Stimulated activated CD8-positive, alpha-beta memory T cell treated with anti-CD3 and anti-CD28 coated beads, Interleukin-12 subunit alpha, Interleukin-12 subunit beta, amount 100 ng/mL, for 1 hour (primary cell): ENCODE results near the gene ANKRD16.
"Not testable (repeated sequence)": the region's sequence is repeated elsewhere in the genome, so short reads cannot be mapped to it uniquely, and the experiment has no call there.

Experiments used
- DNase-seq: peaks from one replicate; pipeline ENCODE4 v3.0.0-alpha.2; 2020; ENCODE audit warnings: low read depth

ANKRD16 gene

DNA sequence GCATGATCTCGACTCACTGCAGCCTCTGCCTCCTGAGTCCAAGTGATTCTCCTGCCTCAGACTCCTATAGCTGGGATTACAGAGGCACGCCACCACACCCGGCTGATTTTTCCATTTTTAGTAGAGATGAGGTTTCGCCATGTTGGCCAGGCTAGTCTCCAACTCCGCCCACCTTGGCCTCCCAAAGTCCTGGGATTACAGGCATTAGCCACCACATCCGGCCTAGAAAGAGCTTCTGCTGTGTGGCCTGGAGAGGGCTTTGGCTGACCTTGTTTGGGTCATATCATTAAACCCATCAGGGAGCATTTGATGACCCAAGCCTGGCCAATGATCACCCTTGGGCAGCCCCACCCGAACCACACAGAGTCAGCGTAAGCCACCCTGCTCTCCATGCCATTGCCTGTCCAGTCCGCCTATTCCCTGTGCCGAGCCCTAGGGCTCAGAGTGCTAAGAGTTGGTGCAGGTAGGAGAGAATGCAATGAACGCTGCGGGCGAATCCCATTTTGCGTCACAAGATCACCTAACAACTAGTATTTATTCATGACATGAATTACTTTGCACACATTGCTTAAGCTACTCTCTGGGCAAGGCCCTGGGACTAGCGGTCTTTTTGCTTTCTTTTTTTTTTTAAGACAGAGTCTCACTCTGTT lies 54.1 kb downstream of the ANKRD16 start:
- DNase-seq = no peak

DNA sequence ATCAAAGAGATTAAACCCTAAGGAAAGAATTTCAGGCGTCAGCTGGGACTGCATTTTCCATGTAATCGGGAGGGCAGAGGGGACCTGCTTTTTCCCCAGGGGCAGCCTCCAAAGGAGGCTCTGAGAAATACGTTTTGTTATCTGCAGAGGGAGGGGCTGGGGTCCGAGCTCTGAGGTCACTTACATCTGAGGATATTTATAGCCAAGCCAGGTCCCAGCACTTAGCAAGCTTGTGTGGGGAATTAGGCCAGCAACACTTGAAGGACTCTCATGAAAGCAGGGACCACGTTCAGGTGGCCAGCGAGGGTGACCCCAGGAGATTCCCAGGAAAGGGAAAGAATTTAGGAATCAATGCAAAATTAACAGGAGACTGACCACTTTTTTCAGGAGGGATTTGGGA lies 55.9 kb downstream of the ANKRD16 start:
- no peak for DNase-seq

DNA sequence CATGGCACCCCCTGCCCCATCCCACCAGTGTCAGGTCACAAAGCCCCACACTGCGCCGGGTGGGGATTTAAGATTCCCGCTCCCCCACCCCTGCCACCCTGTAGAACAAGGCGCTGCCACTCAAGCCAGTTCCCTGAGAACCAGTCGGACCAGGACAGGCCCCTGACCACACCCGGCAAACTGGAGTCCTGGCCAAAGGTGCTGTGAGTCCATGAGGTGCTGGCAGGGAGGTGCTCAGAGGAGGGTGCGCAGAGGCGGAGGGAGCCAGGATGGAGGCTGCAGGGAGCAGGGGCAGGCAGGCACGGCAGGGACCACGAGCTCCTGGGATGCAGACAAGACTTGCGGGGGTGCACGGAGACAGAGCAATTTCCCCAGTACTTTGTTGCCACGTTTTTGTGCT lies 56.7 kb downstream of the ANKRD16 start:
- DNase-seq = no peak

DNA sequence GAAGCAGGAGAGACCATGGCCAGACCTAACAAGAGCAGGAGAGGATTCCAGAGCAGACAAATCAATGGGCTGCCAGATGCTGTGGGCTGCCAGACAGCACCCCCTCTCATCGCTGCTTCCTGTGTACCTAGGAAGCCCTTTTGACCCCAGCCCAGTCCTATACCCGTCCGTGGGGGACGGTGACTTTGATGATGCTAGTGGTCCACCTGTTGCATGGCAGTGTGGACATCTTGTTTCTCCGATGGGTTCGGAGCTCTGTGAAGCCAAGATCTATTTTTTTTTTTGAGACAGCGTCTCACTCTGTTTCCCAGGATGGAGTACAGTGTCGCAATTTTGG lies 58.3 kb downstream of the ANKRD16 start:
- DNase-seq = no peak

DNA sequence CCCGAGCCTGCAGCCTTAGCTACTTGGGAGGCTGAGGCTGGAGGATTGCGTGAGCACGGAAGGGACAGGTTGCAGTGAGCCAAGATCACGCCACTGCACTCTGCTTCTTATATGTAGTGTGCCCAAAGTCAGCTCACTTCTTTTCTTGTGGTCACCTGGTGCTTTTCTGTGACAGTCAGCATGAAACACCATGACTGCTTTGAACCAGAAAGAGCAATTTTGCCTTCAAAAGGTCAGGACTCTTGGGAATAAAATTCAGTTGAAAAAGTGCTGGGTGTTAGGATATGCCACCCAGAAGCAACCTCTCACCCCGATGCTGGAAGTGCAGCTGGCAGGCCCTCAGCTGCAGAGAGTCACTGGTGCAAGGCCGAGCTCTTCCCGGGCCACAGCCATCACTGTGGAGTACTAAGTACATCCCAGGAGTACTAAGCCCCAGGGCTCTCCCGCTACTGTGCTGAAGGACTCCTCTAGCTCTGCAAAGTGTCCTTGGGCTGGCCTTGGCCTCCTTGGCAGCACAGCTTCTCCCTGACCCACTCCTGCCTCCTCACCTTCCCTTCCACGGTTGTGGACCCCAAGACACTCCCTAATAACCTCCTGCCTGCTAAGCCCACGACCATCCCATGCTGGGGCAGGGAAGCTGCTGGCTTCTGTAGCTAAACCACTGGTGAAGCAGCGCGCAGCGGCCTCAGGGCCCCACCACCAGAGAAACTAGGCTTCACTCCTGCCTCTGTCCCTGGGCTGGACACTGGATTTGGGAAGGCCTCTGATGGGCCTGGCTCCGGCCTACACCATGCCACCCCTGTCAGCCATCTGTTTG lies 58.9 kb downstream of the ANKRD16 start:
- DNase-seq = no peak

DNA sequence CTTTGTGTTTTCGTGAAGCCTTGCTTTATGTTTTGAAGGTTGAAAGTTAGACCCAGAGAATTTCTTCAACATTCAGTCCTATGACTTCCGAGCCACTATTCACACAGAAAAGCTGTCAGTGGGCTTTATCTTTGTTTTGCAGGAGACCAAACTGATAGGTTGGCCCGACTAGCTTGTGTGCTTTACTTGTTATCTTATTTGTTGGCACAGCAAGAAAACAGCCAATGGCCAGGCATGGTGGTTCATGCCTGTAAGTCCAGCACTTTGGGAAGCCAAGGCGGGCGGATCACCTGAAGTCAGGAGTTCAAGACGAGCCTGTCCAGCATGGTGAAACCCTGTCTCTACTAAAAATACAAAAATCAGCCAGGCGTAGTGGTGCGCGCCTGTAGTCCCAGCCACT lies 60.4 kb downstream of the ANKRD16 start:
- DNase-seq = no peak

DNA sequence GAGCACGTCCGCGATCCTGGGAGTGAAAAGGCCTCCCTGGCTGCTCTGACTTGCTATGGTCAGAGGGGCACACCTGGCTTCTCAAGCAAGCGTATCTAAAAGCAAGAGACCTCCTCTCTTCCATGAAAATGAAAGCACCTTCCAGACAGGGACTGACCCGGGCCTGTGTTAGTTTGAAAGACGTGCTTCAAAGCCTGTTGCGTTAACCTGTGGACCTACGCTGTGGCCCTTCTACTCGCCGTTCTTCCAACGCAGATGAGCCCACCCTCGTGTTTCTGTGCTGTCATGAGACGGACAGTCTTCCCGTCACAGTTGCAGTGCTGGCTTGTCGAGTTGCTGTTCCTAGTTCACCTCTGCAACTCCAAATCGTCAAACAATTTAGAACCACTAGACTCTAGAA lies 61.0 kb downstream of the ANKRD16 start:
- DNase-seq = no peak

DNA sequence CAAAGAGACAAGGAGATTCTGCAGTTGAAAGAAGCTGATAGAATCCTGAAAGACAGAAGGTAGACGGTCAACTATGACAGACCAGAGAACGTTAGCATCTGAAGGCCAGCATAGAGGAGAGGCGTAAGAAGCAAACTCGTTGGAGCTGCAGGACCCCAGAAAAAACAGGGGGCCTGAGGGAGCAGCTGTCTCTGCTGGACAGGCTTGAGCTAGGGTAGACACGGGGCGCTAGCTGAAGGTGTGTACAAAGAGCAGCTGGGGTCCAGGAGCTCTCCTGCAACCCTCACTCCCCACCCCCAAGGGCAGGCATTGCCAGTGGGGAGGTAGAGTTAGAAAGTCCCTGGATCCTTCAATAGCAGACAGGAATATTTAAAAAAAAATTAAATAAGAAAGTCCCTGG lies 61.9 kb downstream of the ANKRD16 start:
- DNase-seq = no peak

DNA sequence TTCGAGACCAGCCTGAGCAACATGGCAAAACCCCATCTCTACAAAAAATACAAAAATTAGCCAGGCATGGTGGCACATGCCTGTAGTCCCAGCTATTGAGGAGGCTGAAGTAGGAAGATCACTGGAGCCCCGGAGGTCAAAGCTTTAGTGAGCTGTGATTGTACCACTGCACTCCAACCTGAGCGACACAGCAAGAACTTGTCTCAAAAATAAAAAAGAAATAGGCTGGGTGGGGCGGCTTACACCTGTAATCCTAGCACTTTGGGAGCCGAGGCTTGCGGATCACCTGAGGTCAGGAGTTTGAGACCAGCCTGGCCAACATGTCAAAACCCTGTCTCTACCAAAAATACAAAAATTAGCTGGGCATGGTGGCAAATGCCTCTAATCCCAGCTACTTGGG lies 63.2 kb downstream of the ANKRD16 start:
- DNase-seq = not testable (repeated sequence)

DNA sequence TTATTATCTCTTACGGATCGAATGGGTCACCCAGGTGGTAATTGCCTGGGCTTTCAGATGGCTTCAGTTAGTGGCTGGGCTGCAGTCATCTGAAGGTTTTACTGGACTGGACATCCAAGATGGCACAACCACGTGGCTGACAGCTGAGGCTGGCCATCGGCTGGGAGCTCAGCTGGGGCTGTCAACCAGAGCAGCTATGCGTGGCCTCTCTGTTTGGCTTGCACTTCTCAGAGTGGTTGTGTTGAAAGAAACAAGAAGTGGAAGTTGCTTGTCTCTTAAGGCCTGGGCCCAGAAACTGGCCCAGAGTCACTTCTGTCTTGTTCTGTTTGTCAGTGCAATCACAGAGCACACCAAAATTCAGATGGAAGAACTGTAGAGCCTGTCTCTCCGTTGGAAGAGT lies 70.8 kb downstream of the ANKRD16 start:
- DNase-seq = no peak

DNA sequence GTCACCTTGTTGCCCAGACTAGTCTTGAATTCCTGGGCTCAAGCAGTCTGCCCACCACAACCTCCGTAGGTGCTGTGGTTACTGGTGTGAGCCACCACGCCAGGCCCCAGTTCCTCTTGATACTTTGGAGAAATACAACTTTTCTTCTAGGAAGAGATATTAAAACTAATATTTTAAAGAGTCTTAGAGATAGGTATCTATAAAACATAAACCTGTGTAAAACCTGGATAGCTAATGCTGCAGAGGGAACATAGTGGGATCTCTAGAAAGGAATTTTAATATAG lies 71.7 kb downstream of the ANKRD16 start:
- no peak for DNase-seq

DNA sequence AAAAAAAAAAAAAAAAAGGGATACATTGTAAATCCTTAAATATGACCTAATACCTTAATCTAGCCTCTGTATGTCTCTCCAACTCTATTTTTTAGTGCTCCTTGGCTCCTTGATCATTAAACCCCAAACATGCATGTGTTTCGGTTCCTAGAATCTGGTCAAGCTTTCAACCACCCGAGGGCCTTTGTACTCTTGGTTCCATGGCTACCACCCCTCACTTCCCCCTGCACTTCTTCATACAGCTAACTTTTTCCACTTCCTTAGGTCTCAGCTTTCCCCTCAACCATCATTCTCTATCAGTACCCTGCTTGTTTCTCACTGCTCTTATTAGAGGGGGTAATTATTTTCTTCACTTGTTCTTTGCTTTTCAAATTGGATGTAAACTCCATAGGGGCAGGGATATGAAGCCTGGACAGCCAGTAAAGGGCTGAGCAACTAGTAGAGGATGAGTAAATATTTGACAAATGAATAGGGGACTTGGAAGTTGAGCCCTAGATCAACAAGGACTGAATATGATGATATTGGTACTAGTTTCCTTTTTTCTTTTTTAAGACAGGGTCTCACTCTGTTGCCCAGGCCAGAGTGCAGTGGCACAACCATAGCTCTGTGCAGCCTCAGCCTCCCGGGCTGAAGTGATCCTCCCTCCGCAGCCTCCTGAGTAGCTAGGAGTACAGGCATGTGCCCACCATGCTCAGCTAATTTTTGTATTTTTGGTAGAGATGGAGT lies 72.2 kb downstream of the ANKRD16 start:
- DNase-seq = no peak

DNA sequence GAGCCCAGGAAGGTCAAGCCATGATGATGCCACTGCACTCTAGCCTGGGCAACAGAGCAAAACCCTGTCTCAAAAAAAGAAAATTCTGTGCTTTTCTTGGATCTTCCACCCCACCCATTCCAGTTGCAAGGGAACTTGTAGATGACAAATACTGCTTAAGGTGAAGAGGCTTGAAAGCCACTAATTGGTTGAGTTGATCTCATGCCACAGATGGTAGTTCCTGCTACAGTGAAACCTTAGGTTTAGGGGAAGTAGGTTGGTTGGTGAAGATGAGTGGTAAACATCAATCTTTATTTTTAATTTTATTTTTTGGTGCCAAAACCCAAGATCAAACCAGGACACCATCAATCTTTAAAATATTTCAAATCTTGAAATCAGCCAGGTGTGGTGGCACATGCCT lies 73.5 kb downstream of the ANKRD16 start:
- no peak for DNase-seq

DNA sequence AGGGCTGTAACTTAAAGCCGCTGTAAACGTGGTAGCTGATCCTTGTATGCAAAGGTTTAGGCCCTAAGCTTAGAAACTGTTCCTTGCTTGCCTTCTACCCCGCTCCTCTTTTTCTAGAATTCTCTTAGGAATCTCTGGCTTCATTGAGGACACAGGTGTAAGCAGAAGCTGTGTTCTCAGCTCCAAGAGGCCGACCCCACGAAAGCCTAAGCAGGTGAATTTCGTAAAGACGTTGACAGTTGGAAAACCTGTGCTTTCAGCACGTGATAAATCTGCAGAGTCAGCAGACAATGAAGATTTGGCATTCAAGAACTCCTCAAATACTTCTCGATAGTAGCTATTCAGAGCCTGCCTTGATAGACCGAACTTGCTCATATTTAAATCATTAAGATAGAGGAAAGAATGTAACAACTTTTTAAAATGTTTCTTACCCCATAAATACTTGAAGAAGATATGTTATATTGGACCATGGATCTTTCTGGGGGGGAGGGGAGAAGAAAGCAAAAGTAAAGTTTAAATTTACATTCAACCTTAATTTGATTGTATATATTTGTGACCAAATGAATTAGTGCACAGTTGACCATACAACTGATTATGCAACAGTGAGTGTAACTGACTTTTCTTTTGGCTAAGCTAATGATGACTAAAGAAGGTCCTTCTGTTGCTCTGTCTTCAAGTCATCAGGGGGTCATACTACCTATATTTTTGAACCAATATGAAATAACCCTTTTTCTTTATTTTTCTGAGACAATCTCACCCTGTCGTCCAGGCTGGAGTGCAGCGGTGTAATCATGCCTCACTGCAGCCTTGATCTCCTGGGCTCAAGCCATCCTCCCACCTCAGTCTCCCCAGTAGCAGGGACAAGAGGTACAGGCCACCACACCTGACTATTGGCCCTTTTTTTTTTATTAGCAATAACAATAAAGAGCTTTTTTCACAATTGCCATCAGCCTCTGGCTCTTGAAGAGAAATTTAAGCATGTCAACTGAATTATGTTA lies 75.3 kb downstream of the ANKRD16 start:
- no peak for DNase-seq

DNA sequence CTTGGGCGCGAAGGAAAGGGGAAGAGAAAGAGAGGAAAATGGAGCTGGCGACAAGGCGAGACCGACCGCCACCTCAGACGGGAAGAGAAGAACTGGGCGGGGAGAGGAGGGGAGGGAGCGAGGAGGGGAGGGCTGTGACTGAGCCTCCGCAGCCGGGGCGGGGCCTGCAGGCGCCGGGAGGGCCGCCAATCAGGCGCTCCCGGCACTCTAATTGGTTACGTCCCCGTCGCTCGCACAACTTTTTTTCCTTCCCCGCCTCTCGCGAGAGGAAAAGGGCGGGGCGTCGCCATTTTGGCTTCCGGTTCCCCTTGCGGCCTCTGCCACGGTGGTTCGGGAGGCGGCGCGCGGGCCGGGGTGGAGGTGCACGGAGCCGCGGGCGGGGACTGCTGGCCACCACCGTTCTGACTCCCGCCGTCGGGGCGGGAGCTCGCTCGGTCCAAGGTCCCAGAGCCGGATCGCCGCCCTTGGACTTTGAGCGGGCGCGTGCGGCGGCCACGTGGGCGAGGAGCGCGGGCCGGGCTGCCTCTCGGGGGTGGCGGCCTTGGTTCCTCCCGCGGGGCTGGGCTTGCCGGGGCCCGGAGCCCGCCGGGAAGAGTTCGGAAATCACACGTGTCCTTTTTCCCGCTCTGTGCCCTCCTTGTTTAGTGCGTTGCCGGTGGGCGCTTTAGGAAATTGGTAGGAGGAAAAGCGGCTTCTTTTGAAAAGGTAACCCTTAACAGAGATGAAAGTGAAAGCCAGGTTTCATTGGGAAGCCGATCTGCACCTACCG lies 76.2 kb downstream of the ANKRD16 start, which contains the start of gene GDI2:
Gene GDI2 (minus strand): TSS at position 94 of the 769 bp plus-strand sequence. CDS start 176 bp downstream, outside the sequence.
- peak; percentile 95 for DNase-seq

DNA sequence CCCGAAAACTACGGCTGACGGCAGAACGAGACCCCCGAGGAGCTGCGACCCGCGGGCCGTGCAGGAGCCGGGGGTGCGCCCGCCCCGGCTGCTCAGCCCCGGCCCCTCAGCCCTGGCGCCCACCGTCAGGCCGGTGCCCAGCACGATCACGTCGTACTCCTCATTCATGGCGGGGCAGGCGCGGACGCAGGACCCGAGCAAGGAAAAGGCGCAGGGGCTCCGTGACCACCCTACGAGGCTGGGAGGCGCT lies 76.7 kb downstream of the ANKRD16 start:
- no peak for DNase-seq

DNA sequence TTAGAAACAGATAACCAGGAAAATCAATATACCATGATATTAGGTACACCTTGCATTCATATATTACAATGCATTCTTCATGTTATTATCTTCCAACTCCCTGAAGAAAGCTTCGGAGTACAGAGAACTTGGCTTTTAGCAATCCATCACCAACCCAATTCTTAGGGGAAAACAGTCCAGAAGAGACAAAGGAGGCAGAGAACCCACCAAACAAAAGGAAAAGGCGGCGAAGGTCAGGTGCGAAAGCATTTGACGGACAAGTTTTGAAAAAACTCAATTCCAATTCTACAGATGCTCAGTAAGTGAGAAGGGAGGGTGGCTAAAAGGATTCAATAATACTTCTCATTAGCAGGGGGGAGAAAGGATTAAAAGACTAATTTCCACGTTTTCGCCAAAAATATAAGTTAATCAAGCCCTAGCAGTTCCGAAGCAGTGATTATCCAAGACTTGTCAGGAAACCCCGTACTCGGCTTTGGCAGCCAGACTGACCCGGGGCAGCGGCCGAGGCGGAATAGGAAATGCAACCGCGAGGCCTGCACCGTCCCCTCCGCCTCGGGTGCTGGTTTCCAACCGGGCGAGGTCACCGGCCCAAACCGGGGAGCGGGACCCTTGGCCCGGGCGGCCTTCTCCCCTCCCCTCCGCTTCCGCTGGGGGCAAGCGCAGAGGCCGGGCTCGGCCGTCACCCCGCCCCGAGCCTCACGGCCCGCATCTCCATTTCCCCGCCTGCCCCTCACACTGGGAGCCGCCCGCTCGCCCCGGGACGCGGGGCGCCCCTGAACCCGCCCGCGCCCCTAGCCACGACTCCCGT lies 77.2 kb downstream of the ANKRD16 start:
- DNase-seq = peak; percentile 7
